Keratinocyte (primary cell): ENCODE measurements around the gene TMC8.

Experiments
- EZH2 ChIP-seq: IDR thresholded peaks from one replicate; pipeline ENCODE4 v1.6.1; 2012; ENCODE audit warnings: inconsistent platforms, mild to moderate bottlenecking, low read length, moderate library complexity
- TF ChIP-seq, protein P1 (sequence below), 3 experiments: IDR thresholded peaks in 1 of 3; conservative IDR thresholded peaks in 1 of 3; optimal IDR thresholded peaks in 1 of 3; 2 replicates in 2 of 3; 3 replicates in 1 of 3; pipeline versions ENCODE3 to v1.5.1; 2011; ENCODE audit warnings: low read length in 3 of 3, mild to moderate bottlenecking in 3 of 3, moderate library complexity in 2 of 3, control low read depth in 1 of 3, inconsistent platforms in 1 of 3; ENCODE audit not compliant: insufficient read depth in 2 of 3; ENCODE audit errors: extremely low read depth in 1 of 3

DNA sequence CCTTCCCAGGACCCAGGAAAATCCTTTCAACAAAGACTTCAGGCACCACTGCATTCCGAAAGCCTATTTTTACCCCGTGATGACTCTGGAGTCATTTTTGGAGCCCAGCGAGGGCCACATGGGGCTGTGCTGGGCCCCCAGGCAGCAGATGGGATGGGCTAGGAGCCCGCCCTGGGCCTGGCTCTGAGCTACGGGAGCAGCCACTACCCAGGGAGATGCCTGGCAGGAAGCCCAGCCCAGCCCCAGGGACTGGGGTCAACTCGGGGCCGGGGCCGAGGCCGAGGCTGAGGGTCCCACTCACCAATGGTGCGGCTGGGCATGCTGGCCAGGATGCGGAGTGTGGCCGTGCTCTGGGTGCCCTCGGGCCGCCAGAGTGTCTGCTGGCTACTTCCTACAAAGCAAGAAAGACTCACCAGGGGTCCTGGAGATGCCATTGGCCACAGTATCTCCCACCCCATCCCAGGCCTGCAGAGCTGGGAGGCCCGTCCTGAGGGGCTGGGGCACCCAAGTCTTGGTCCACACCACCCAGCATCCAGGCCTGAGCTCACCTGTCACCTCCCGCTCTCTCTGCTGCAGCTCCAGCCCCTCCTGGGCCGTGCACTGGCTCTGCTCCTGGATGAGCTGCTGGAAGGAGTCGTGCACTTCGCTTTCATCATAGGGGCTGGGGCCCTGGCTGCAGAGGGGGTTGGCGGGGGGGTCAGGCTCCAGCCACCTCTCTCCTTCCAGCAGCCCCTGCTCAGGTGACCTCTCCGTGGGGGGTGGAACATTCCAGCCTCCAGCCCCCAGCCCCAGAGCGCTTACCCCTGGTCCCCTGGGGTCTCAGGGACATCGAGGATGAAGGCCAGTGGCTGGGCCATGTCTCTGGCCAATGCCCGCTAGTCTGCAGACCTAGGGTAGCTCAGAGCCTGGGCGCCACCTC lies 4.3 kb upstream of the TMC8 start:
- TF ChIP-seq, protein P1, sequence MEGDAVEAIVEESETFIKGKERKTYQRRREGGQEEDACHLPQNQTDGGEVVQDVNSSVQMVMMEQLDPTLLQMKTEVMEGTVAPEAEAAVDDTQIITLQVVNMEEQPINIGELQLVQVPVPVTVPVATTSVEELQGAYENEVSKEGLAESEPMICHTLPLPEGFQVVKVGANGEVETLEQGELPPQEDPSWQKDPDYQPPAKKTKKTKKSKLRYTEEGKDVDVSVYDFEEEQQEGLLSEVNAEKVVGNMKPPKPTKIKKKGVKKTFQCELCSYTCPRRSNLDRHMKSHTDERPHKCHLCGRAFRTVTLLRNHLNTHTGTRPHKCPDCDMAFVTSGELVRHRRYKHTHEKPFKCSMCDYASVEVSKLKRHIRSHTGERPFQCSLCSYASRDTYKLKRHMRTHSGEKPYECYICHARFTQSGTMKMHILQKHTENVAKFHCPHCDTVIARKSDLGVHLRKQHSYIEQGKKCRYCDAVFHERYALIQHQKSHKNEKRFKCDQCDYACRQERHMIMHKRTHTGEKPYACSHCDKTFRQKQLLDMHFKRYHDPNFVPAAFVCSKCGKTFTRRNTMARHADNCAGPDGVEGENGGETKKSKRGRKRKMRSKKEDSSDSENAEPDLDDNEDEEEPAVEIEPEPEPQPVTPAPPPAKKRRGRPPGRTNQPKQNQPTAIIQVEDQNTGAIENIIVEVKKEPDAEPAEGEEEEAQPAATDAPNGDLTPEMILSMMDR (optimal IDR thresholded peaks at IDR 0.05 in 1 of 3, IDR thresholded peaks at IDR 0.05 in 1 of 3, conservative IDR thresholded peaks at IDR 0.05 in 1 of 3; ENCODE audit: extremely low read depth in 1 of 3, insufficient read depth in 2 of 3, low read length in 3 of 3): no peak
- no peak for TF ChIP-seq EZH2
